ENCODE results near the gene NPAS3.

NPAS3 gene

DNA sequence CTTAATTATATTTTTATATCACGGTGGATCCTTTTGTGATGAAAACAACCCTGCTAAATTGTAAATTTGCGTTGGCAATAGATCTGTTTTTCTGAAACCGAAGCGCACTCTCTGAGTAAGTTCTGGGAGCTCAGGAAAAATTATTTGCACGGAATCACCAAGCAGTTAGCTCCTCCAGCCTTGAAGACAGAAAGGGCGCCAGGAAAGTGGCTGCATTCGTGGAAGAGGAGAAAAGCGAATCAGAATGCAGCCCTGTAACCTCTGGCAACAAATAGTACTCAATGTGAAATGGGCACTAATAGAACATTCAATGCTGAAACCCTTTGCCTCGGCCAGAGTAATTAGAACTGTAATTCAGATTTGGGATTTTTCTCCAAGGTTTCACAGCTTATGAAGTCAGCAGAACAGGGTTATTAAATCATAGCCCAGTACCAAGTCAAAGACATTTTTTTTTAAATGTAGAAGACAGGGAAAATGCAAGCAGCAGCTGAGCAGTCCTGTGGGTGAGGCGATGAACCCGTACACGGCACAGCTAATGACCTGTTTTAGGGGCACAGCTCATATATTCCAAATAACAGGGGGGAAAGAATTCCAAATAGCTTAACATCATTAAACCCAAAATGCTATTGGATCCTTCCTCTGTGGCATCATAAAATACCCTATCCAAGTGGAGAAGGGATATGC is 760.8 kb downstream of the NPAS3 start:
- no peak for DNase-seq

DNA sequence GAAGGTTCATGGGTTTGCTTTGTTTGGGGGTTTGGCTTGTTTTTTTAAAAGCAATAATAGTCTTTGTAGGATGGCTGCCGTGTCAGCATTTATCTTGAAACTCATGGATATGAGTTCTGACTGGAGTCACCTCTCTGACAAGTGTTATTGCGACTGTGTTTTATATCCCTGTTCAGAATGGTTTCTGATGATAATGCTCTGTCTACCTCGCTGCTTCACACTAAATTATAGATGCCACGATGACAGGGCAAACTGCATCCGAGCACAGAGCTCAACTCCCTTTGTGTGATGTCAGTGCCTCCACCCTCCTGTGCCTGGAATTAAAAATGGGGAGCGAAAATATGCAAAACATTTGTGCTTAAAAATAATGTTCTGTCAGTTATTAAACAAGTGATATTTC is 761.4 kb downstream of the NPAS3 start:
- DNase-seq, result no peak

DNA sequence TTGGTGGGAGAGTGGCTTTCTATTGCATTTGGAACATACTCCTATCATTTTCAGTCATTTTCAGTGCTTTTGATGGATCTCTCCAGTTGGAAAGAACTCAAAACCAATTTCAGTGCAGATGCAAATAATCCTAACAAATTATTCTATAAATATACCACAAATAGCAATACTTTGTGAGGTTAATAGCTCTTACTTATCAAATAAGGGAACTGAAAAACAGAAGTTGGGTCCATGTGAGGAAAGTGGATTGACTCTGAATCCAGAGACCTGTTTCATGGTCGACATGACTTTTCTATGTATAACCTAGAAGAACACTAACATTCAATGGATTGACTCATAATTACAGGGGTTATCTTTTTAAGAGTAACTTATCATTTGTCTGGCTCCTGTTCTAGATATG is 763.6 kb downstream of the NPAS3 start:
- no peak for DNase-seq

DNA sequence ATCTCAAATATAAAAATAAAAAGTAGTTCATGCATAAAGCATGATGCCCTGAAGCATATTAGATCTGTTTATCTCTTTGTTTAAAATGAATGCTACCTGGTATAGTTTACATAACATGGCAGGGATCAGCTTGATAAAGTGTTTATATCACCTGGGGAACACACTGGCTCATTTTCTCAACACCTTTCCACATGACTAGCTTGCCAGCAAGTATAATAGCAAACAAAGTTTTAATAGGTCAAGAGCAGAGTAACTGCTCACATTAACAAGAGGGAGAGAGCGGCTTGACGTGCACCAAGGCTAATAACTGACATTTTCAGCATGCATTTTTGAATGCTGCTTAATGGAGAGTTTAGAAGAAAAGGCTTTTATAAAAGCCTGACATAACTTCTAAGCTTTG is 765.8 kb downstream of the NPAS3 start:
- DNase-seq, result no peak

DNA sequence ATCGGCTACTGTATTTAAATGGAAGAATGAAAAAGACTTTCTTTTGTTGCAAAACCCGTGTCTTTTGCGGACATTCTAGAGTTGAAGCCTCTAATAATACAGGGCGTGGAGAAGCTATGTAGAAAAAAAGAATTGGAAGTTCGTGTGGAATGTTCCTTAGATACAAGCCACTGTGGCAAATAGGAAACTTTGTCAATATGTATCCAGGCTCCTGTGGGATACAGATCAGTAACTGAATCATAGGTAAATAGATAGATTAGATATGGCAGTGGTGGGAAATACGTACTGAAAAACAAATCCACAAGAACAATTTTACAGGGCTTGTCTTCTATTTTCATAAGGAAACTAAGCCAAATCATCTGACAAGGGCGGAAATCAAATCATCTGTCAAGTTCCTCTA is 766.8 kb downstream of the NPAS3 start:
- DNase-seq, result no peak

DNA sequence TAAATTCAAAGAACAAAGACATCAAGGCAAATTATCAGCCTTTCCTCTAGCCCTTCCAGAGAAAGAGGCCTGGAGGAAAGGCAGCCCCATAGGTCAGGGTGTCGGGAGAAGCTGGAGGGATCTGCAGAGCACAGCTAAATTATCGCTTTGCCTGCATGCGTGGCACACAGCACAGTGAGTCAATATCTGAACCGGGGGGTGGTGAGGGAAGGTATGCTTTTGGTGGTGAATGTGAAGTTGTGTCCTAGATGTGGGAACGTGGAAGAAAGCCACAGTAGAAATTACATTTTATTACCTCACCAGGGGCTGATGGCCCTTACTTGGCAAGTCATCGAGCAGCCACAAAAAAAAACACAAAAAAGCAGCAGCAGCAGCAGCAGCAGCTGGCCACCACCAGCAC is 769.0 kb downstream of the NPAS3 start:
- DNase-seq, result no peak

DNA sequence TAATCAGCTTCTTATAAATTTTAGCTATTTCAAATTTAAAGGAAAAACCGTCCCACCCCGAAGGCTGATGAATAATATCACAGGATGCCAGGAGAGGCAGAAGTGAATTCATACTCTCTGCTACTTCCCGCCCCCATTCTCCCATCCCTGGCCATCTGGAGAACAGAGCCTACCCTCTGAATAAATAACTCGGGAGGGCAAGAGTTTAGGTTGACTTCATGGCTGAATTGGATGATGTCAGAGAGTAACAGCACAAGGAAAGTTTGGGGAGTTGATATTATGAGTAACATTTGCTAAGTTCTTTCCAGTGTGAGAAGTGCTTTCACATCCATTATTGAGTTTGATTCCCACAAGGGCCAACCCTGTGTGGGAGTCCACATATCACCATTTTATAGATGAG is 770.6 kb downstream of the NPAS3 start:
- no peak for DNase-seq

DNA sequence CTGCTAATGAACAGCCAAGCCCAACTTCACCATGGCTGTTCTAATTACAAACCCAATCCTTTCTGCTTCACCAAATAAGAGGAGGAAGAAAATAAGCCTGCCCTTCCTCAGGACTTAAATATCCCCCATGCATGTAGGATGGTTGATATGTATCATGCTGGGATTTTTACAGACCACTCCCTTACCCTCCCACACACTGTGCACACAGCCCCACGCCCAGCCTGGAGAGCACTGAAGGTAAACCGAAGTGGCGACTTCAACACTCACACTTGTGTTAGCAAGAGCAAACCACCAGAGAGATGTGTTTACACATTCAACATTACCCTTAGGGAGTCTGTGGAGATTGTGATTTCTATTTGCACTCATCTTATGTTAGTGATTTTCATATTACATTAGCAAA is 771.0 kb downstream of the NPAS3 start:
- no peak for DNase-seq

DNA sequence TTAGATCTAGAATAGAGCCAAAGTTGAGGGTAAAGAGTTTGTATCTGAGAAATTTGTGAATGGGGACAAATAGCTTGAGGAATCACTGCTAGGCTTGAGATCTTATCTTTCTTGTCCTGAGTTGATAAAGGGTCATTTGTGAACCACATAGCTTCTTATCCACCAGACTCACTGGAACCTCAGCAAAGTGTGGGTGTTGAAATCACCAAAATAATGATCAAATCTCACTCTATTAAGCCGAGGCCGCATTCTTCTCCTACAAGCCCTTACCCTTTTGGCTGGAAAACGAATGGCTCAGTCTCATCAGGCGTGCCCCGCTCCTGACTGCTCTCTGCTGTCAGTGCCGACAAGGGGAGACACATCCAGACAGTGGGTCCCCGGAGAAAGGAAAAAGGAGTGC is 771.6 kb downstream of the NPAS3 start:
- DNase-seq, result no peak

DNA sequence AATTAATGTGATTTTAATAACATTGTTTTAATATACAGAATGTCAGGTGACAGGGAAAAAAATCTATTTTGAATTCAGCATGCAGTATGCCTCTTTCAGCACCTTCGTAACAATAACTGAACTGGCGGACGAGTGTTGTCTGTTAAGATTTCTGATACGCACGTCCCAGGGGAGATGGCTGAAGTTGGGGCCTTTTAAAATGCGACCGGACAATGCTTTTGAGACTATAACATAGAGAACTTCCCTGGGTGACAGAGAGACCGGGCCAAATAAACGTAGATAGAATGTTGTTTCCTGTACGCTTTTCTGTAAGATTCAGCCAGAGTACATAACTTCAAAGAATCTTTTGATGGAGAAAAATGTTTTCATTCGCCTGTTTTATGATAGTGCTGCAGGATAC is 772.5 kb downstream of the NPAS3 start:
- DNase-seq, result no peak

DNA sequence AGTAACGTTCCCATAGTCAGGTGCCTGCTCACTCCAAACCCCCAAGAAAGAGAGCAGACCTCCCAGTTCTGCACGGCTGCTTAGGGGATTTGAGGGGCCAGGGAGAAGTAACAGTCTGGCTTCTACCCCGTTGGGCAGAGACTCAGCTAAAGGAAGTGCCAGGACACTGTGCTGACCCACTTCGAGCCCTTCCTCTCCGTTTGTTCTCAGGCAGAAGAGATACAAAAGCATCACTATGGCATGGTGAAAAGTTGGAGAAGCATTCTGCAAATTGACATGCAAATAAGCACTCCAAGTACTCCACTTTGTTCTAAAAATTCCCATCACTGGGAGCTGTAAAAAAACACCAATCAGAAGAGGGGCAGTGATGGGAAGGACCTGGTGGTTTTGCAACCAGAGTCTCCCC is 773.1 kb downstream of the NPAS3 start:
- DNase-seq, result no peak

DNA sequence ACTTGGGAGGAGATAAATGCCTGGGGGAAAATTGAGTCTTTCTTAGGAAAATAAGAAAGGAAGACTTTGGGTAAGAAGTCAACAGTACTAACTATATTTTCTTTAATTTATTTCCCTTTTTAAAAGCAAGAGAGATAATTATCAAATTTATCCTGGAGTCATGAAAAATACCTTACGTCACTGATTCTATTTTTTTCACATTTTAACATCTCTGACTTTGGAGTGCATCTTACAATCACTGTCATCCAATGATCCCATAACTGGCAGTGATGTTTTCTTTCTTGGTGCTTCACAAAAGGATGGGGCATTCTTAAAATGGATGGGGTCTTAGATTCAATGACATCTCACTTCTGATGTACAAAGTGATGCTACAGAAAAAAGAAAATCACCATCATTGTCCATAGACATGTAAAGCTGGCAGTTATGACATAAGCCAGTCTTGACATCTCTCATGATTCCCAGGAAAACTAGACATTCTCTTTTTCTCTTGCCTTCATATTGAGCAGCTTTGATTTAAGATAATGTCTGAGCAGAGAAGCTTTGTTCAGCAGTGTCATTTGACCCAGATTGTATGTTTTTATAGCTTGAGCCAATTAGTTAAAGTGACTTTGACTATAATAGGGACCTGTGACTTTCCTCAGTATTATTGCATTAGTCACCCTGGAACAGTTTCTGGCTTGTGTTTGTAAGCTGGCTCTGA is 776.0 kb downstream of the NPAS3 start:
- DNase-seq, result no peak

DNA sequence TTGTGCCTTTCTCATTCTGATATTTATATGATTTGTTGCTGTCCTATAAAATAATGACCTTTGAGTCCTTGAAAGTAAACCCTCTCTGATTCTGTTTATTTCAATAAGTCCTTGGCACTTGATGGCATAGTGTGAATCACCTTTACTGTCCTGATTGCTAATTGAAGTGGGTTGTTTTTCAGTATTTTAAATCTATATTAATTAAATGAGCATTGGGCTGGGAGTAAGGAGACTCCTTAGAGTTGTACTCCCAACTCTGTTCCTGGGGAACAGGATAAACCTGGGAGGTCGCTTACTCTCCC is 776.5 kb downstream of the NPAS3 start:
- no peak for DNase-seq

DNA sequence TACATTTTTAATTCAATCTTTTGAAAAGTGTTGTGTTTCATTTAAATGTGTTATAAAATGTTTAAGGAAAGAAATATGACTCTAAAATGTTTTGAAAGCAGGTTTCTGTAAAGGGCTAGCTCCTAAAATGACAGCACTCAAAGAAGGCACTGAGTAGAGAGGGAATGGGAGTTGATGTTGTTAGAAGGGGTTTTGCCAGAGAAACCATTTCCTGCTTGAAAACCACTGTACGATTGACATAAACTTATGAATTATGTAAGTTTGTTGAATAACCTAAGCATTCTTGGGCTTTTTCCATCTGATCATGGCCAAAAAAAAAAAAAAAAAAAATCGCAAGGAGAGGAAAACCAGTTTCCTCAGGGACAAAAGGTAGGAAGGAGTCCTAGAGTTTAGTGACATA is 778.2 kb downstream of the NPAS3 start:
- no peak for DNase-seq

DNA sequence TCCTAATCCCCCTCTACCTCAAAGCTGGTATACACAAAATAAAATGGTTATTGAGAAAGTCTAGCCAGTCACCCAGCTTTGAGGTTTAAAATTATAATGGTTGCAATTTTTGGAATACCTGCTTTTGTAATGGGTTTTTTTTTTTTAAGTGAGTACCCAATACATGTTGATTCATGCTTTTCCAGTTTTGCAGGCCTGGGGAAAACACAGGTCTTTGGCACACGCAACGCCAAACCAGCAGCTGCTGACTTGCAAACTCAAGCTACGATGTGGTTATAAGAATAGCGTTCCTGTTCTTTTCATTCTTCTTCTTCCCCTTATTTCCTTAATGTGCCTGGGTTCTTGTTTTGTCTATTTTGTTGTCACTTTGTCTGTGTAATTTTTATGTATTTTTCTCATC is 779.2 kb downstream of the NPAS3 start:
- no peak for DNase-seq

DNA sequence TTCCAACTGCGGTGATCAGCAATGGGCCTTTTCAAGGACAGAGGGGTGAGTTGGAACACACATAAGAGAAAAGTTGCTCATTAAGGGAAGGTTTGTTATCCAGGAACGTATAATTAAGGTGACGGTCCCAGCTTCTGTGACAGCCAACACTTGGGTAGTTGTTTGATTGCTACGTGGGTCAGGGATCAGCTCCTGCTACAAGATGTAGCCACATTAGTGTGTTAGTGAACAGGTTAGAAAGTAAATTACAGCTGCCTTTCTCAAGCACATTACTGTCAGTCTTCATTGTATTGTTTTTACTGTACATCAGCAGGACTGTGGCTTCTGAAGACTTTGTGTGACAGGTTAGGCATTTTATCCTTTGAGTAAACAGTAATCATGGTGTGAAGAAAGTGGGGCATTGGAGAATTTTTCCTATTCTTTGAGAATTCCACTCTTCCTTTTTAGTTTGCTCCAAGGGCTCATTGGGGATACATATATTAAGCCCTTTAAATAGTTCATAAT is 781.7 kb downstream of the NPAS3 start:
- DNase-seq, result no peak

DNA sequence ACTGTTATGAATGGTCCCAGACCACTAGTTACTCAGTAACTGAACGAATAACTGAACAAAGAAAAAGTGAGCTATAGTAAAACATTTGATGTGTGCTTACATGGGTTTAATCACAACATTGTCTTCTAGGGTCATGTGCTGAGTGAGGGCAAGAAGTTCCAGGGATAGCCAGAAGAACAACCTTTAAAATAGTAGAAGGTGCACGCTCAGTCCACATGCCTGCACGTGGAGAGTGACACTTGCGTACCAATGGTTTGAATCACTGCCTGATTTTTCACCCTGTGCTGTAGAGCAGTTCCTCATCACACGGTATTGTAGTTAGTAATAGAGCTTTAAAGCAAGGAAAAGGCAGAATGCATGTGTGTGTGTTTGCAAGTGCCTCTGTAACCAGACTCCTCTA is 788.0 kb downstream of the NPAS3 start:
- no peak for DNase-seq

DNA sequence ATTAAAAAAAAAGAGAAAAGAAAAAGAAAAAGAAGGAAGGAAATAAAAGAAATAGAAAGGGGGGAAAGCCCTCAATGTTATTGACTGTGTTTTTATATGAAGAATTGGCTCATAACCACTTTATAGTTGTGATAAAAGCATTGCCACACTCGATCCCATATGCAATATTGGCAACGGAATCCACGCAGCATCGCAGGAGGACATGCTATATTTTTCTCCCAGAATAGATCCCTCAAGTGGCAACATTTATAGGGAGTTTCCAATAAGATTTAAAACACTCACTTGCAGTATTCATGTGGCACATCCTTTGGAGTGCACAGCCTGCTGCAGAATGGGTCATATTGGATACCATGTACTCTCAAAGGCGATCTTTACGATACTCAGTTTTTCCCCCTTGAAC is 788.9 kb downstream of the NPAS3 start:
- no peak for DNase-seq

DNA sequence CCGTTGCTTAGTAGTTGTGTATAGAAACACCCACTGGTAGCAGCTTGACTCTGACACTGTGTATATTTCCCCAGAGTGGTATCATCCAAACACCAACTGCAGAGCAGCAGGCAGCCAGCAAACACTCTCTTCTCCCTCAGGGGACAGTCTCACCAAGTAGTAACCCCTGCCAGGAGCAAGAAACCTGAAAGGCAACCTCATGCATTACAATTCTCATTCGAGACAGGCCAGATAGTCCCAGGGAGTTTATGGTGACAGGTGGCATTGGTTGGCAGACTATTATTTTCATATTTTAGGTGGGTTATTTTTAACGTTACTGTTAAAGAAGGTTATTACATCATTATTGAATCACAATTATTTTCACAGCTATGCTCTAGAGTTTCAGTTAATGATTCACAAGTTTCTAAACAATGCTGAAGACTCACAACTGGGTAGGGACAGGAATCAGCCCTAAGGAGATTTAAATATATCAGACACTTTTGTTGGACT is 789.4 kb downstream of the NPAS3 start:
- DNase-seq, result no peak

DNA sequence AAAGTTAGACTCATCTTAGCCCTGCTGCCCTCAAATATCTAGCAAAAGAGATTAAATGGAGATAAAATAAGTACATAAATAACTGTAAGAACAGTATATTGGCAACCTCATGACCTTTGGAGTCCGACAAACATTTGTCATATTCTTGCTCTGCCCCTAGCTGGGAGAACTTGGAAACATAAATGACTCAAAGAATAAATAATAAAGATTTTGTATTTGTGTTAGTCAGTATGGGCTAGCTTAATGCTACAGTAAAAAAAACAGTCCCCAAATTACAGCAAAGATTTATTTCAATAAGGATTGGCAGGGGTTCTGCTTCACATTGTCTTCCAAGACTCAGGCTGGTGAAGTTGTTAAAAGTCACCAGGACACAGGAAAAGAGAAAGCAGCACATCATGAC is 791.5 kb downstream of the NPAS3 start:
- no peak for DNase-seq

DNA sequence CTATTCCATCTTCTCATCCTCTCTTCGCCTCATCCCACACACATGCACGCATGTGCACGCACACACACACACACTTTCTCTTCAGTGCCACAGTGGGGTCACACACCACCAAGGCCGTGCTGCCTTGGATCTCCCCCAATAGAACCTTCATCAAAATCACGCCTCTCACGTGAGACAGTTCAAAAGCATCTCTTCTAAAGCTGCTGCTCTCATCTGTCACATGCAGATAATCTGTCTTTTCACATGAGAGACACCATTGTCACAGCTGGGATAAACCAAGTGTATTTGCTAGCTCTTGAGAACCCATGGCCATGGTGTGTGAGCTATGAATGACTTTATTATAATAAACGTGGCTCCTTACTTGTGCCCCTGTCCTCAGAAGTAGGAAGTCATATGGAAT is 793.5 kb downstream of the NPAS3 start:
- no peak for DNase-seq

DNA sequence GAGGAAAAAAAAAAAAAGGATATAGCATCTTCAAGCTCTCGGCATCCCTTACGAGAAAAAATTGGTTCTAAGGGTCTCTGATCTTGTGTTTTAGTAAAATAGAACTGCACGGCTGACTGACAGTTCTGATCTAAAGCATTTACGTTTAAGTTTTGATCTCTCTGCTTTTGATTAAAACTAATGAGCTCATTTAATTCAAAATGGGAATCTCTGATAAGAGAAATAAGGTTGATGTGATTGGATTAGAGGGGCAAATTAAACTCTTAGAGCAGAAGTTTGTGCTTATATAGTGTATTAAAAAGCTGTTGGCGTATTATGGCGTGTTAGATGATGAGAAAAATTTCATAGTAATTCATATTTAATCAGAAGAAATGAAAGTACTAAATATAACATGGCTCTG is 794.6 kb downstream of the NPAS3 start:
- no peak for DNase-seq

DNA sequence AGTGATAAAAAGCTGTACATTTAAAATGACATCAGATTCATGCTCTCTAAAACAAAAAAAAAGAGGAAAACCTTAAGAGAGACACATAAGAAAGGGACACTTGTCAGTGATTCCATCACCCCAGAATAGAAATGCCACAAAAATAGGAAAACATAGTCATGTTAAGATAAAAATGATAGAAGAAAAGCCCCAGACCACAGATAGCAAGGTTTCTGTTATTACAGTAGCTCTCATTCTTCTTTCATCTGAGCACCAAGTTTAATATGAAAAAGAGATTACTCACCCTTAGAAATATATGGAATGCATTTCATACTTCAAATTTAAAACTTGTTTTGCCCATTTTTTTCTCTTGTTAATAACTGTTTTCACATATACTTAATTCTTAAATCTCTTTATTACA is 795.0 kb downstream of the NPAS3 start:
- DNase-seq, result no peak

DNA sequence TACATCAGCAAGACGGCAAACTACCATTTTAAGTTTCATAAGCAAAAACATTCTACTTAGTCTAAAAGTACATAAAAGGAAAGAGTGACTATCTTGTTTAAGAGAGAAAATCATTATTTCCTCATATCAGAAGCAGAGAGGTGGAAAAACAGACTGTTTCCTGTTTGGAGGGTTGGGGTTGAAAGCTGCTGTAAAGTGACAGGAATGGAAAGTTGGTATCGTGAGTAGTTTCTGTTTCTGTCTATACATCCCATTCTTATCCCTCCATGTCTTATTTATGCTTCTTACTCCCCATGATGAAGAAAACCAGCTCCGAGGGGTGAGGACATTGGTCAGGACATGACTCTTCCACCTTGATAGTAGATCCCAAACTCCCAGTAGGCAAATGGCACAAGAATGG is 795.7 kb downstream of the NPAS3 start:
- no peak for DNase-seq

DNA sequence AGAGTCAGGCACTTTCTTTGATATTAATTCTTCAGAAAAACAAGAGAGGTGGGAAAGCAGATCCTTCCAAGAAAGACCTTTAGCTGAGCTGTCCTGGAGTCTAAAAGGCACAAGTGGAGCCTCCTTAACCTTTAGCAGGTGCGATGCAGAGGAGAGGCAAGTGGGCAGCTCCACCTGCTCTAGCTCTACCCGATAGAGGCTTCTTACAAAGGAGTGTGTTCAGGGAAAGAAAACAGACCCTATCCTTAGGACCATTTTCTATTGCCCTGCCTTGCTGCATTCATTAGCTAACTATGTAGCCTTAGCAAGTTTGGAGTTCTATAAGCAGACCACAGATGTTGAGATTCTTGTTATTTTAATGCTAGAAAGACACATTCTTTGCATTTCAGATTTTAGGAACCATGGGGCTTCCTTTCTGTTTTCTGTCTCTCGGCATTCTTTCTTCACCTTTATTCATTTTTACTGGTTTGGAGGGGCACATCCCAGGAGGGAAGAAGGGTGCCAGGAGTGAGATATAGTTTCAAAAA is 797.7 kb downstream of the NPAS3 start:
- no peak for DNase-seq
